PC-3 (cell line): ENCODE data around the gene ENG. TPM values are rescaled to one million over a fixed set of nuclear protein-coding genes. Genes with fewer than 3 reads are reported as not detected.

Experiments
- ATAC-seq: fragments of 200-7000 bp; cut with Tn5 transposase; 2 replicates; pipeline ENCODE4 v1.9.1; 2020; ENCODE audit warnings: mild to moderate bottlenecking, moderate library complexity
- BruUV-seq: library from RNA; stranded (reverse); fragments of 400-500 nt; replicated peaks from 2 replicates; lab custom pipeline; 2021; lab: Mats Ljungman, UMichigan
- CTCF ChIA-PET: fragments of 300-600 bp; sonication (Branson Sonifier 250); formaldehyde crosslinking; loops from one replicate; lab custom pipeline; 2022; ENCODE audit warnings: antibody characterized with exemption; lab: Charles Lee
- POLR2A ChIA-PET: fragments of 300-600 bp; sonication (Branson Sonifier 250); formaldehyde crosslinking; loops from one replicate; lab custom pipeline; 2022; ENCODE audit warnings: antibody characterized with exemption; ENCODE audit not compliant: unreplicated experiment; lab: Charles Lee
- DNase-seq: peaks from one replicate; pipeline ENCODE4 v3.0.0-alpha.2; 2015
- H2AFZ ChIP-seq: fragments of 300-600 bp; sonication (generic); 2 replicates; pipeline ENCODE4 v1.6.0; 2016; ENCODE audit warnings: antibody characterized with exemption, low read length
- H3F3A ChIP-seq: fragments of 300-600 bp; sonication (generic); one replicate; pipeline ENCODE4 v1.6.0; 2017; ENCODE audit warnings: antibody characterized with exemption, low read length, control low read depth, mild to moderate bottlenecking; ENCODE audit not compliant: unreplicated experiment
- H3K27ac ChIP-seq: fragments of 300-600 bp; sonication (generic); 2 replicates; pipeline ENCODE4 v1.5.1; 2016; ENCODE audit warnings: mild to moderate bottlenecking, low read length
- H3K27me3 ChIP-seq: fragments of 300-600 bp; sonication (generic); 2 replicates; pipeline ENCODE4 v1.6.1; 2016; ENCODE audit warnings: low read length, mixed read lengths
- H3K36me3 ChIP-seq: fragments of 300-600 bp; sonication (generic); 2 replicates; pipeline ENCODE4 v1.6.1; 2016; ENCODE audit warnings: low read depth, mixed run types, low read length, mixed read lengths
- H3K4me1 ChIP-seq: fragments of 300-600 bp; sonication (generic); 2 replicates; pipeline ENCODE4 v1.5.1; 2016; ENCODE audit warnings: low read length; ENCODE audit not compliant: insufficient read depth
- H3K4me2 ChIP-seq: fragments of 300-600 bp; sonication (generic); 2 replicates; pipeline ENCODE4 v1.6.0; 2016; ENCODE audit warnings: low read length
- H3K4me3 ChIP-seq: fragments of 300-600 bp; sonication (generic); 2 replicates; pipeline ENCODE4 v1.5.1; 2016; ENCODE audit warnings: mild to moderate bottlenecking, low read length, mixed read lengths
- H3K79me2 ChIP-seq: fragments of 300-600 bp; sonication (generic); 2 replicates; pipeline ENCODE4 v1.6.1; 2017; ENCODE audit warnings: low read length, mixed read lengths
- H3K9ac ChIP-seq: fragments of 300-600 bp; sonication (generic); 2 replicates; pipeline ENCODE4 v1.6.0; 2016; ENCODE audit warnings: mild to moderate bottlenecking, low read length
- H3K9me2 ChIP-seq: fragments of 300-600 bp; sonication (generic); replicated peaks from 2 replicates; pipeline ENCODE4 v1.6.1; 2016; ENCODE audit warnings: mixed run types, low read length, mixed read lengths
- H3K9me3 ChIP-seq: fragments of 300-600 bp; sonication (generic); 2 replicates; pipeline ENCODE4 v1.6.1; 2016; ENCODE audit warnings: low read length, mixed read lengths
- H4K20me1 ChIP-seq: fragments of 300-600 bp; sonication (generic); 2 replicates; pipeline ENCODE4 v1.6.1; 2016; ENCODE audit warnings: low read length, mixed read lengths
- EZH2 ChIP-seq: fragments of 300-600 bp; sonication (generic); IDR thresholded peaks from one replicate; pipeline ENCODE4 v1.6.1; 2017; ENCODE audit warnings: antibody characterized with exemption, mild to moderate bottlenecking, low read length; ENCODE audit not compliant: unreplicated experiment
- EZH2phosphoT487 ChIP-seq: fragments of 300-600 bp; sonication (generic); IDR thresholded peaks from 2 replicates; pipeline ENCODE4 v1.6.1; 2018; ENCODE audit warnings: mild to moderate bottlenecking, antibody characterized with exemption, low read length, borderline replicate concordance
- intact Hi-C: fragments of 100-400 bp; cut with micrococcal nuclease; formaldehyde crosslinking; loops from 2 replicates; pipeline ENCODE4 v1.9.0; 2023
- total RNA-seq: library from RNA; depleted of rRNA; stranded (reverse); fragments of >200 nt; gene quantifications from 2 replicates; pipeline ENCODE4 v1.2.3, GENCODE V29; 2014
- TF ChIP-seq, protein P1 (sequence below): fragments of 300-600 bp; sonication (generic); conservative IDR thresholded peaks from 2 replicates; pipeline ENCODE4 v1.5.1; 2017; ENCODE audit warnings: antibody characterized with exemption, low read depth, mild to moderate bottlenecking, low read length

ENG gene
- total RNA-seq, 1 experiment from 2014 or later, result 1.1 TPM

DNA sequence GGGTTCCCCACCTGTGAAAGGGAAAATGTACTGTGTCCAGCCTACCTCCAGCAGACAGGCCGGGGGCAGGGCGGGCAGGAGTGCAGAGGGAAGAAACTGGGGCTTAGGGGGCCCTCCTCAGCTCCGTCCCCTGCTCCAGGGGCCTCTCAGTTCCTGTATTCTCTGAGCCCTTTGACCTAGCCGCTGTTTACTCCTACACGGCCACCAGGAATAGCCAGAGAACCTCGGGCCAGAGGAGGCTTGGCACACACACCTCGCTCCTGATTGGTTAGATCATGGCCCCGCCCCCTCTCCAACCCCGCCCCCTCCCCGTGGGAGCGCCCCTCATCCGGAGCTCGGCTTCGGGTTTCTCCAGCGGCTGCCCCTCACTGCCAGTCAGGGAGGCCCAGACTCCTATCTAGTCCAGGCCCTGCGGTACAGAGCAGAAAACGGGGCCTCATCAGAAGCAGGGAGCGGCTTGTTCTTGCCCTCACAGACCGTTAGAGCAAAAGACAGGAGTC is 42.8 kb upstream of the ENG start:
- ATAC-seq (no peak), DNase-seq (no peak)
- H3K27ac ChIP-seq, result no peak overlapping the region
- H3K27me3 ChIP-seq, result no peaks in the 10 kb centered on the region
- peaks cover 5% of the 10 kb centered on the region; the same call in 1 of the 2 replicates for H3K4me1 ChIP-seq
- no peak overlapping the region for H3K4me3 ChIP-seq
- TF ChIP-seq EZH2 (no peak), EZH2phosphoT487 (no peak)
- TF ChIP-seq, protein P1, sequence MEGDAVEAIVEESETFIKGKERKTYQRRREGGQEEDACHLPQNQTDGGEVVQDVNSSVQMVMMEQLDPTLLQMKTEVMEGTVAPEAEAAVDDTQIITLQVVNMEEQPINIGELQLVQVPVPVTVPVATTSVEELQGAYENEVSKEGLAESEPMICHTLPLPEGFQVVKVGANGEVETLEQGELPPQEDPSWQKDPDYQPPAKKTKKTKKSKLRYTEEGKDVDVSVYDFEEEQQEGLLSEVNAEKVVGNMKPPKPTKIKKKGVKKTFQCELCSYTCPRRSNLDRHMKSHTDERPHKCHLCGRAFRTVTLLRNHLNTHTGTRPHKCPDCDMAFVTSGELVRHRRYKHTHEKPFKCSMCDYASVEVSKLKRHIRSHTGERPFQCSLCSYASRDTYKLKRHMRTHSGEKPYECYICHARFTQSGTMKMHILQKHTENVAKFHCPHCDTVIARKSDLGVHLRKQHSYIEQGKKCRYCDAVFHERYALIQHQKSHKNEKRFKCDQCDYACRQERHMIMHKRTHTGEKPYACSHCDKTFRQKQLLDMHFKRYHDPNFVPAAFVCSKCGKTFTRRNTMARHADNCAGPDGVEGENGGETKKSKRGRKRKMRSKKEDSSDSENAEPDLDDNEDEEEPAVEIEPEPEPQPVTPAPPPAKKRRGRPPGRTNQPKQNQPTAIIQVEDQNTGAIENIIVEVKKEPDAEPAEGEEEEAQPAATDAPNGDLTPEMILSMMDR, result no peak
- POLR2A ChIA-PET, result no interaction called here
- no peaks in the 10 kb centered on the region for H3K79me2 ChIP-seq
- no peak overlapping the region for H2AFZ ChIP-seq
- CTCF ChIA-PET, result no interaction called here
- peaks cover 38% of the 10 kb centered on the region for H3K36me3 ChIP-seq
- no peak overlapping the region for H3K9ac ChIP-seq
- no peaks in the 10 kb centered on the region for H4K20me1 ChIP-seq
- intact Hi-C loops, result no loop called here
- H3F3A ChIP-seq, result no peaks in the 10 kb centered on the region
- BruUV-seq, result no TSS peak
- no peaks in the 10 kb centered on the region for H3K9me3 ChIP-seq
- no peaks in the 10 kb centered on the region for H3K9me2 ChIP-seq
- H3K4me2 ChIP-seq, result no peak overlapping the region

DNA sequence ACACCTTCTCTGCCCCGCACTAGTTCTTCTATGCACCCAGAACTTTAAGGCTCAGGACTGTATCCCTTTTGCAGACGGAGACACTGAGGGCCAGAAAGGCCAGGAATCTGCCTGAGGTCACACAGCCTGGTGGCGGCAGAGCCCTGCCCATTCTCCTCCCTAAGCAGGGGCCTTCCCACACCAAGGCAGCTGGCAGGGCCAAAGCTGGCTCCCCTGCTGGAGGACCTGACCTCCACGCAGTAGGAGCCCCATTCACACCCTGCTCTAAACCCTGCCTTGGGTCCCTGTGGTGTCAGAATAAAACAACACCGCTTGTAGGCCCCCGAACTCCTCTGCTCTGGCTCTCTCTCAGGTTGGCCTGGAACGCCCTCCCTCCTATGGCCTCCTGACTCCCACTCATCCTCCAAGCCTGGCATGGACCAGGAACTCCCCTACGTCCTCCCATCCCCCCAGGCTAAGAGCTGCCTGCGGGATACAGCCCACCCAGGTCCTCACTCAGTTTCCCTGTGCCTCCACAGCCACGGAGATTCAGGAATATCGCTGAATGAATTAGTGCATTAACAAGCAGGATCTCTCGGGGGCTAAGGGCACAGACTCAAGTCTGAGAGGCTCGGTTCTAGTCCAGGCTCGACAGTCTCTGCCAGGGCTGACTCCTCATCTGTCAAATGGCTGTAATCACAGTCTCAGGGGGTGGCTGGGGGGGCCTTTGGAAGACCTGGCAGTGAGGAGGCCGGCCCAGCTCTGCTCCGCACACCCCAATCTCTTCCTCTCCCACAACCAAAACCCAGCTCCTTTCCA is 42.1 kb upstream of the ENG start:
- no peaks in the 10 kb centered on the region for H3F3A ChIP-seq
- no peak overlapping the region for H3K9ac ChIP-seq
- no peak overlapping the region for H3K4me3 ChIP-seq
- H3K9me3 ChIP-seq, result no peaks in the 10 kb centered on the region
- no TSS peak for BruUV-seq
- no peaks in the 10 kb centered on the region for H3K9me2 ChIP-seq
- intact Hi-C loops, result no loop called here
- no peaks in the 10 kb centered on the region for H3K27me3 ChIP-seq
- peaks cover 5% of the 10 kb centered on the region; the same call in 1 of the 2 replicates for H3K4me1 ChIP-seq
- H3K79me2 ChIP-seq, result no peaks in the 10 kb centered on the region
- DNase-seq (no peak), ATAC-seq (no peak)
- no peak overlapping the region for H3K4me2 ChIP-seq
- no peaks in the 10 kb centered on the region for H4K20me1 ChIP-seq
- peaks cover 38% of the 10 kb centered on the region for H3K36me3 ChIP-seq
- H2AFZ ChIP-seq, result no peak overlapping the region
- ChIA-PET POLR2A (no interaction called here), CTCF (no interaction called here)
- TF ChIP-seq EZH2phosphoT487 (no peak), EZH2 (no peak)
- TF ChIP-seq, protein P1, result no peak
- no peak overlapping the region for H3K27ac ChIP-seq

DNA sequence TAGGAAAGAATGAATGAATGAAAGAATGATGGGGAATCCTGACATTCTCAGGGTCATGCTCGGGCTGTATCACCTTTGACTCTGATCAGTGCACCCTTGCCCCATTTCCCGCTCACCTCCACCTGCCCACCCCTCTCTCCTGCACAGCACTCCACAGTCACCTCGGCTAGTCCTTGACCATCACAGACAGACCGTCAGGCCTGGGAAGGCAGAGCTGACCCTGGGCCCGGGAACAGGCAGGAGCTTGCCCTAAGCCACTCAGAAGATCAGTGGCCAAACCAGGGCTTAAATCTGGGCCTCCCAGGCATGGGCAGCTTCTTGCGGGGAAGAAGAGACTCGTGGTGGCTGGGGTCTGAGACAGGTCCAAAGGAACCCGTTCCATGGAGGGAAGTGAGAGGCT is 41.4 kb upstream of the ENG start:
- ChIA-PET POLR2A (no interaction called here), CTCF (no interaction called here)
- peaks cover 5% of the 10 kb centered on the region; the same call in 1 of the 2 replicates for H3K4me1 ChIP-seq
- H3K9ac ChIP-seq, result no peak overlapping the region
- intact Hi-C loops, result no loop called here
- no peaks in the 10 kb centered on the region for H3F3A ChIP-seq
- no peak for DNase-seq
- no peaks in the 10 kb centered on the region for H3K9me3 ChIP-seq
- no peak for TF ChIP-seq EZH2phosphoT487
- no peak for TF ChIP-seq EZH2
- TF ChIP-seq, protein P1, result no peak
- H3K36me3 ChIP-seq, result peaks cover 38% of the 10 kb centered on the region
- H3K27me3 ChIP-seq, result no peaks in the 10 kb centered on the region
- BruUV-seq, result no TSS peak
- H4K20me1 ChIP-seq, result no peaks in the 10 kb centered on the region
- no peak overlapping the region for H3K4me3 ChIP-seq
- no peak overlapping the region for H3K27ac ChIP-seq
- ATAC-seq, result no peak
- no peaks in the 10 kb centered on the region for H3K9me2 ChIP-seq
- no peaks in the 10 kb centered on the region for H3K79me2 ChIP-seq
- H2AFZ ChIP-seq, result no peak overlapping the region
- H3K4me2 ChIP-seq, result no peak overlapping the region
